NCI-H2029 (cell line): ENCODE results near the gene STK31.
A peak's percentile ranks its signal among the peaks of the same experiment; 100 is the strongest.
"Not testable (repeated sequence)": the region's sequence is repeated elsewhere in the genome, so short reads cannot be mapped to it uniquely, and the experiment has no call there.

ENCODE experiments used
- DNase-seq: peaks from one replicate; lab custom pipeline; 2025; lab: John Stamatoyannopoulos, UW

The STK31 gene

GRCh38 chr7:23712368-23713284 lies 2.6 kb downstream of the STK31 start:
- DNase-seq: peak; percentile 4

- no peak for DNase-seq
Observed at GRCh38 chr7:23713285-23714149, 3.5 kb downstream of the STK31 start.

DNA sequence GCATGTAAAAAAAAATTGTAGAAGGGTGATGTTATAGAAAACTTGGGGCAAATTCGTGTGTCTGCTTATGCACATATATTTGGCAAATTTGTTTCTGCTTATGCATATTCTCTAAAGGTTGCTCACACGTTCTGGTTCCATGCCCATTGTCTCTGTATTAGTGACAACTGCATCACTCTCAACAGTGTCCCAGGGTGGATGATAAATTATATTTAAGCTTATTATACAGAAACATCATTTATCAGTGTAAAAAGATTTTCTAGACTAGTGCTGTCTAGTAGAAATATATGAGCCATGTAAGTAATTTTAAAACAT lies 4.1 kb downstream of the STK31 start:
- no peak for DNase-seq

GRCh38 chr7:23714579-23714978 lies 4.6 kb downstream of the STK31 start:
- no peak for DNase-seq

- DNase-seq: no peak
Observed at GRCh38 chr7:23715099-23715498, 5.1 kb downstream of the STK31 start.

GRCh38 chr7:23717788-23718187 lies 7.8 kb downstream of the STK31 start:
- DNase-seq: no peak

DNA sequence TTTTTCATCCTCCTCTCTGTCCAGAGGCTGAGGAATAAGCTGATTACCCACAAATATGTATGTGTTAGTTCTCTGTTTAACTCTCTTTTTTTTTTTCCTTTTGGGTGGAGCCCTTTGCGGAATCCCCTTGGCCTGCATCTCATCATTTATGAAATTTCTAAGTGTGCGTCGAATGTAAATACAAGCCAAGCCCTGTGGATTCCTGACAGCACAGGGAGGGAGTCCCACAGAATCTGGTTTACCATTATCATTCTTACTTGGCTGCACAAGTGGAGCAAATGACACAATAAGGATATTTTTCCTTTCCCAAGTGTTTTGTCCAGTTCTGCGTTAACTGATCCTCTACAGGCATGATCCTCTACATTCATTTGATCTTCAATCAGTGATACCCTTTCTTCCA lies 11.4 kb downstream of the STK31 start:
- no peak for DNase-seq

DNA sequence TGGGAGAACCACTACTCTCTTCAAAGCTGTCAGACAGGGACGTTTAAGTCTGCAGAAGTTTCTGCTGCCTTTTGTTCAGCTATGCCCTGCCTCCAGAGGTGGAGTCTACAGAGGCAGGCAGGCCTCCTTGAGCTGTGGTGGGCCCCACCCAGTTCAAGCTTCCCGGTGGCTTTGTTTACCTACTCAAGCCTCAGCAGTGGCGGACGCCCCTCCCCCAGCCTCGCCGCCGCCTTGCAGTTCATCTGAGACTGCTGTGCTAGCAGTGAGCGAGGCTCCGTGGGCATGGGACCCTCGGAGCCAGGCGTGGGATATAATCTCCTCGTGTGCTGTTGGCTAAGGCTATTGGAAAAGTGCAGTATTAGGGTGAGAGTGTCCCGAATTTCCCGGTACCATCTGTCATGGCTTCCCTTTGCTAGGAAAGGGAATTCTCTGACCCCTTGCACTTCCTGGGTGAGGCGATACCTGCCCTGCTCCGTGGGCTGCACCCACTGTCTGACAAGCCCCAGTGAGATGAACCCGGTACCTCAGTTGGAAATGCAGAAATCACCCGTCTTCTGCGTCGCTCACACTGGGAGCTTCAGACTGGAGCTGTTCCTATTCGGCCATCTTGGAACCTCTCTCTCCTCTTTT lies 12.7 kb downstream of the STK31 start:
- DNase-seq: peak; percentile 6

- DNase-seq: not testable (repeated sequence)
Observed at GRCh38 chr7:23724113-23724512, 14.1 kb downstream of the STK31 start.

- no peak for DNase-seq
Observed at GRCh38 chr7:23742051-23742450, 32.0 kb downstream of the STK31 start.

GRCh38 chr7:23743226-23743625 lies 33.2 kb downstream of the STK31 start:
- no peak for DNase-seq

DNA sequence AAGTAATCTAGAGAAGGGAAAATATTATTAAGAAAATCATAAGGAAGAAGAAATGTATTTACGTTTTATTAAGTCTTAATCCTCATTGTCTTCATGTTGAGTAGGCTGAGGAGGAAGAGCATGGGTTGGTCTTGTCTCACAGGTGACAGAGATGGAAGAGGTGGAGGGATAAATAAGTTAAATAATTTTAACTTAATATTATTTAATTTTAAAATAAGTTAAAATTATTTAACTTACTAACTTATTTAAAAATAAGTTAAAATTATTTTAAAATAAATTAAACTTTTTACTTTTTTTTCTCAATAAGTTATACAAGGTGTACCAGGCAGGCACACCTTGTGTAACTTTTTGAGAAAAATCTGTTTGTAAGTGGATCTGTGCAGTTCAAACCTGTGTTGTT lies 36.6 kb downstream of the STK31 start:
- DNase-seq: no peak

DNA sequence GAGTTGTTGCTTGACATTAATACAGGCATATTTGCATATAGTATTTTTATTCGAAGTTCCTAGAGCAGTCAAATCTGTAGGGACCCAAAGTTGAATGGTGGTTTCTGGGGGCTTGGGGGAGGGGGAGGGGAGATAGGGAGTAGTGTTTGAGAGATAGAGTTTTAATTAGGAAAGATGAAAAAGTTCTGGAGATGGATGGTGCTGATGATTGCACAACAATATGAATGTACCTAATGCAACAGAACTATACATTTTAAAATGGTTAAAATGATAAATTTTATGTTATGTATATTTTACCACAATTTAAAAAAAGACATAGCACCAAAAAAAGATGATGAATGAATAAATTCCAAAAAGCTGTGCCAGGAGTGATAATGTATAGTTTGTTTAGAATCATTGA lies 41.8 kb downstream of the STK31 start:
- DNase-seq: no peak

GRCh38 chr7:23758839-23759238 lies 48.8 kb downstream of the STK31 start:
- DNase-seq: not testable (repeated sequence)

GRCh38 chr7:23759671-23760391 lies 49.8 kb downstream of the STK31 start:
- DNase-seq: peak; percentile 58

DNA sequence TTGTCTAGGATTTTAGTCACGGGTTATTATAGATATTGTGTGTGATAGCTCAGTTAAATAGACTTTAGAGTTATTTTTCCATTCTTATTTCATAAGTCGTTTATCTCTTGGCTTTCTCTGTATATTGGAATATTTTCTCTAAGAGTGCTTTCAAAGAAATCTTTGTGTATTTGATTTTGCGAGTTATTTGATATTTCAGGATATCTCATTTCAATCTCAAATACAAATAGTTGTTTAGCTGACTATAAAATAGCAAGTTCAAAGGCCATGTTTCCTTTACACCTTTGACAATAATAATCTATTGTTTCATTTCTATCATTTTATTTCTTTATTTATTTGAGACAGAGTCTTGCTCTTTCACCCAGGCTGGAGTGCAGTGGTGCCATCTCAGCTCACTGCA lies 55.9 kb downstream of the STK31 start:
- DNase-seq: no peak

DNA sequence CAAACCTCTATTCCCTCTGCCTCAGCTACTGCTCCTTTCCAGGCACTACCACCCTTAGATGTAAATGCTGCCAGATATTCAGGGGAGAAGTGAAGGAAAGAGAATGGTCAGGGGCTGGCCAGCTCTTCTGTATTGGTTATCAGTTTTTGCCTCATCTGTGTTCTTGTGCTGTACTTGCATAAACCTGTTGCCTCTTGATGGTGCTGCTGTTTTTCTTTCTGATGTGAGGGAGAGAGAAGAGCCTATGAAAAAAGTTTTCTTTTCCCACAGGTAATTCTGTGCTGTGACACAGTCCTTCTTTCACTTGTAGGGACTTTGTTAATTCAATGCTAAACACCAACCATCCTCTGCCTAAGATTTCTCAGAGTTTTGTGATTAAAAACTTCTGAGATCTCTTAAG lies 57.5 kb downstream of the STK31 start:
- no peak for DNase-seq

DNA sequence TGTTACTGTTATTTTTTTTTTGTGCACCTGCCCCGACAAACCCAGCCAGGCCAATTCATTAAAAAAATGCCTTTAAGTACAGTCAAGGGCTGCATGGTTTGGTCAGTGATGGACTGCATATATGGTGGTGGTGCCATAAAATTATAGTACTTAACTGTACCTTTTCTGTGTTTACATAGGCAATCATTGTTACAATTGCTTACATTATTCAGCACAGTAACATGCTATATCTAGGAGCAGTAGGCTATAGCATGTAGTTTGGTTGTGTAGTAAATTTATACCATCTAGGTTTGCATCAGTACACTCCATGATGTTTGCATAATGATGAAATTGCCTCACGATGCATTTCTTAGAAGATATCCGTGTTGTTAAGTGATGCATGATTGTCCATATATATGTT lies 58.0 kb downstream of the STK31 start:
- DNase-seq: no peak

DNA sequence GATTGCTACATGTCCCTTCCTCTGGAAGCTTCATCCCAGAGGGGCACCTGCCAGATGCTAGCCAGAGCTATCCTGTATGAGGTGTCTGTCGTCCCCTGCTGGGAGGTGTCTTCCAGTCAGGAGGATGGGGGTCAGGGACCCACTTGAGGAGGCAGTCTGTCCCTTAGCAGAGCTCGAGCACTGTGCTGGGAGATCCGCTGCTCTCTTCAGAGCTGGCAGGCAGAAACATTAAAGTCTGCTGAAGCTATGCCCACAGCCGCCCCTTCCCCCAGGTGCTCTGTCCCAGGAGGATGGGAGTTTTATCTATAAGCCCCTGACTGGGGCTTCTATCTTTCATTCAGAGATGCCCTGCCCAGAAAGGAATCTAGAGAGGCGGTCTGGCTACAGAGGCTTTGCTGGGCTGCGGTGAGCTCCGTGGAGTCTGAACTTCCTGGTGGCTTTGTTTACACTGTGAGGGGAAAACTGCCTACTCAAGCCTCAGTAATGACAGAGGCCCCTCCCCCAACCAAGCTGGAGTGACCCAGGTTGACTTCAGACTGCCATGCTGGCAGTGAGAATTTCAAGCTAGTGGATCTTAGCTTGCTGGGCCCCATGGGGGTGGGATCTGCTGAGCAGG lies 69.3 kb downstream of the STK31 start:
- DNase-seq: not testable (repeated sequence)

GRCh38 chr7:23783115-23783514 lies 73.1 kb downstream of the STK31 start:
- DNase-seq: no peak

DNA sequence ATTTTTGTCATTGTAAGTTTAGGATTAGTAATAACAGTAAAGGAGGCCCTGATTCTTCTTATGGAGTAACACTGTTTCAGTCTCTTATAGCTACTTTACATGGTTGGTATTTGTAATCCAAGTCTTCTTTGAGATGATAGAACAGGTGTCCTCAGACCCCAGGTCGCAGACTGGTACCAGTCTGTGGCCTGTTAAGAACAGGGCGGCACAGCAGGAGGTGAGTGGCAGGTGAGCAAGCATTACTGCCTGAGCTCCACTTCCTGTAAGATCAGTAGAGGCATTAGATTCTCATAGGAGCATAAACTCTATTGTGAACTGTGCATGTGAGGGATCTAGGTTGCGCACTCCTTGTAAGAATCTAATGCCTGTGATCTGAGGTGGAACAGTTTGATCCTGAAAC lies 77.3 kb downstream of the STK31 start:
- DNase-seq: no peak

GRCh38 chr7:23788843-23789242 lies 78.8 kb downstream of the STK31 start:
- DNase-seq: no peak
